Endothelial cell of umbilical vein (primary cell): ENCODE results near the gene HSPA9. TPM values are rescaled to one million over a fixed set of nuclear protein-coding genes. Genes with fewer than 3 reads are reported as not detected.

Source experiments
- BruUV-seq: library from RNA; stranded (reverse); fragments of 400-500 nt; replicated peaks from 2 replicates; lab custom pipeline; 2021; lab: Mats Ljungman, UMichigan
- CTCF ChIA-PET: fragments of 300-600, 350-600 bp; sonication (Branson Sonifier 250); formaldehyde crosslinking; loops from one replicate; lab custom pipeline; 2021; ENCODE audit warnings: antibody characterized with exemption, inconsistent platforms; lab: Charles Lee
- POLR2A ChIA-PET: fragments of 300-600, 350-600 bp; sonication (Branson Sonifier 250); formaldehyde crosslinking; loops from one replicate; lab custom pipeline; 2021; ENCODE audit warnings: antibody characterized with exemption, inconsistent platforms; lab: Charles Lee
- DNase-seq: peaks from one replicate; pipeline ENCODE4 v3.0.0-alpha.2; 2011; ENCODE audit warnings: low read depth, low spot score
- FAIRE-seq: peaks from 2 replicates; lab custom pipeline; 2011; peaks lifted over from hg19 to GRCh38; lab: Jason Lieb, UNC
- H2AFZ ChIP-seq: 2 replicates; pipeline ENCODE4 v1.6.0; 2012; ENCODE audit warnings: low read depth, low read length, control low read depth, inconsistent platforms
- H3K27ac ChIP-seq: 2 replicates; pipeline ENCODE4 v1.5.1; 2011; ENCODE audit warnings: low read depth, mild to moderate bottlenecking, control low read depth, low read length, moderate library complexity; ENCODE audit not compliant: insufficient read depth
- H3K27me3 ChIP-seq, 2 experiments: 2 replicates each; pipeline versions ENCODE4 v1.6.0 to v1.6.1; 2011; ENCODE audit warnings: low read length in 2 of 2, mixed read lengths in 1 of 2; ENCODE audit not compliant: control insufficient read depth in 2 of 2, insufficient read depth in 2 of 2
- H3K36me3 ChIP-seq, 2 experiments: 2 replicates in 1 of 2; 3 replicates in 1 of 2; pipeline ENCODE4 v1.5.1; 2011; ENCODE audit warnings: low read length in 2 of 2, mild to moderate bottlenecking in 1 of 2, moderate library complexity in 1 of 2; ENCODE audit not compliant: control insufficient read depth in 2 of 2, insufficient read depth in 2 of 2; ENCODE audit errors: extremely low read depth in 1 of 2
- H3K4me1 ChIP-seq: 3 replicates; pipeline ENCODE4 v1.5.1; 2011; ENCODE audit warnings: mild to moderate bottlenecking, low read length; ENCODE audit not compliant: control insufficient read depth, insufficient read depth; ENCODE audit errors: extremely low read depth
- H3K4me2 ChIP-seq: 2 replicates; pipeline ENCODE4 v1.6.1; 2011; ENCODE audit warnings: low read length, control low read depth, mixed read lengths; ENCODE audit not compliant: insufficient read depth
- H3K4me3 ChIP-seq, 3 experiments: fragments of 200-600 bp in 1 of 3; sonication (generic), shearing (Covaris generic) in 1 of 3; replicated peaks in 1 of 3; 2 replicates each; pipeline ENCODE4 v1.5.1; 2011 to 2016; ENCODE audit warnings: control low read depth in 3 of 3, low read length in 3 of 3, mild to moderate bottlenecking in 2 of 3, inconsistent platforms in 1 of 3, low read depth in 1 of 3, moderate library complexity in 1 of 3; ENCODE audit not compliant: insufficient read depth in 1 of 3
- H3K79me2 ChIP-seq: 2 replicates; pipeline ENCODE4 v1.6.0; 2012; ENCODE audit warnings: low read length, inconsistent platforms; ENCODE audit not compliant: control insufficient read depth, insufficient read depth
- H3K9ac ChIP-seq: replicated peaks from 2 replicates; pipeline ENCODE3; 2011; ENCODE audit warnings: low read length, control low read depth; ENCODE audit not compliant: insufficient read depth; ENCODE audit errors: extremely low read depth
- H3K9me1 ChIP-seq: replicated peaks from 3 replicates; pipeline ENCODE4 v1.6.0; 2011; ENCODE audit warnings: mild to moderate bottlenecking, low read length; ENCODE audit not compliant: control insufficient read depth, insufficient read depth; ENCODE audit errors: extremely low read depth
- H3K9me3 ChIP-seq: replicated peaks from 2 replicates; pipeline ENCODE4 v1.5.1; 2012; ENCODE audit warnings: low read length, inconsistent platforms; ENCODE audit not compliant: control insufficient read depth, insufficient read depth
- H4K20me1 ChIP-seq: replicated peaks from 2 replicates; pipeline ENCODE3; 2011; ENCODE audit warnings: mild to moderate bottlenecking, low read length; ENCODE audit not compliant: control insufficient read depth, insufficient read depth; ENCODE audit errors: extremely low read depth
- EZH2 ChIP-seq: IDR thresholded peaks from 2 replicates; pipeline ENCODE4 v1.6.1; 2012; ENCODE audit warnings: borderline replicate concordance, low read depth, mild to moderate bottlenecking, moderate library complexity, low read length, inconsistent platforms; ENCODE audit not compliant: severe bottlenecking
- FOS ChIP-seq: IDR thresholded peaks from 2 replicates; pipeline ENCODE4 v1.6.1; 2011; ENCODE audit warnings: mild to moderate bottlenecking, low read length, moderate library complexity, borderline replicate concordance; ENCODE audit not compliant: insufficient read depth
- GATA2 ChIP-seq: IDR thresholded peaks from 2 replicates; pipeline ENCODE4 v1.7.0; 2011; ENCODE audit warnings: low read depth, mild to moderate bottlenecking, moderate library complexity, mixed read lengths, low read length; ENCODE audit not compliant: insufficient read length, insufficient read depth
- JUN ChIP-seq: IDR thresholded peaks from 2 replicates; pipeline ENCODE4 v1.6.1; 2011; ENCODE audit warnings: borderline replicate concordance, low read depth; ENCODE audit not compliant: insufficient read length, insufficient read depth
- MAX ChIP-seq: IDR thresholded peaks from 2 replicates; pipeline ENCODE4 v1.6.1; 2011; ENCODE audit not compliant: insufficient read depth, insufficient read length
- MYC ChIP-seq: IDR thresholded peaks from one replicate; pipeline ENCODE4 v1.6.1; 2011; ENCODE audit warnings: mild to moderate bottlenecking, low read depth, low read length
- POLR2AphosphoS5 ChIP-seq: IDR thresholded peaks from 2 replicates; pipeline ENCODE4 v1.6.1; 2012; ENCODE audit warnings: low read depth, mild to moderate bottlenecking, control low read depth, low read length, moderate library complexity; ENCODE audit not compliant: insufficient read depth
- dilution Hi-C: fragments of 300-500 bp; cut with MboI; formaldehyde crosslinking; loops from one replicate; pipeline ENCODE4 v1.15.0; 2019; ENCODE audit warnings: low sequenced_read_pairs; ENCODE audit not compliant: extremely low pct_ligation_motif_present
- intact Hi-C: fragments of 100-400 bp; cut with micrococcal nuclease; formaldehyde crosslinking; loops from one replicate; pipeline ENCODE4 v1.10.0; 2022
- polyA plus RNA-seq, 4 experiments: library from polyadenylated mRNA; depleted of rRNA in 3 of 4; stranded (reverse) in 3 of 4; unstranded in 1 of 4; fragments of >200 nt; gene quantifications; 2 replicates each; pipeline versions ENCODE4 v1.2.1 to v1.2.3, GENCODE V29; 2011 to 2012; ENCODE audit warnings: missing spikeins in 1 of 4
- total RNA-seq: library from RNA; stranded (reverse); gene quantifications from 2 replicates; pipeline ENCODE4 v1.2.3, GENCODE V29; 2021

HSPA9 gene
- total and polyA plus RNA-seq, 2 donors (not counting 3 experiments of a cell fraction or from before 2014, with no cell fraction given) = 99.6 to 192 TPM

DNA sequence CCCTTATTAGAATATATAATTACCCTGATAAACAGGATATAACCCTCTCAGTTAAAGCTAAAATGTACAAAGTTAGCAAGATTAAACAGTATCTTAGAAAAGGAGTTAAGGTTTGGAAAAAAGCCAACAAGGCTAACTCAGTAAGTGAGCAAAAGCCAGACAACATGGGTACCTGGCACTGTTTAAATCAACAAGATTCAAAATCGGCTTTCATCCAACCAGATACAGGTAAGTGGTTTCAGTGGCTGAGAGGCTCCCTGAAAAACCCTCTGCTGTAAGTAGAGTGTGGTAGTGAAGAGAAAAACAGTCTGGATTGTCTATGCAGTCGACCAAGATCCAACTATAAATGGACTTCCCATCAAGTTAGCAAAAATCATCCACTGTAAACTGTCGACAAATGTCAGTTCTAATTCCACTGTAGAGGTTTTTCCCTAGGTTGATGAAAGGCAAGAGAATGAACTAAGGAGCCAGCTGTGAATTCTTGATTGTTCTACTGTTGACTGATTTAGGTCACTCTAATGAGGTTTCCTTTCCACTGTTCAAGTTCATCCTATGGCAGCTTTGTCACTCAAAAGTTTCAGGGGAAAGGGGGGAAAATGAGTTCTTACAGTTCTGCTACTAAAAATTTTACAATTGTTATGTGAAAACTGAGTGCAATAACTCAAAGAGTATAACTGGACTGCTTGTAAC, 59.5 kb downstream of the HSPA9 start:
- Histone ChIP-seq H3K9ac (no peak overlapping the region), H3K79me2 (peaks cover 36% of the 10 kb centered on the region), H3K4me1 (no peaks in the 10 kb centered on the region), H3K9me1 (no peaks in the 10 kb centered on the region), H3K27ac (no peak overlapping the region), H3K9me3 (no peaks in the 10 kb centered on the region), H3K4me3 (no peak overlapping the region), H2AFZ (no peak overlapping the region), H3K36me3 (peaks cover 10 to 29% of the 10 kb centered on the region in 2 experiments), H4K20me1 (peaks cover 3% of the 10 kb centered on the region), H3K27me3 (no peaks in the 10 kb centered on the region), H3K4me2 (no peak overlapping the region)
- TF ChIP-seq JUN (no peak), GATA2 (no peak), MYC (no peak), POLR2AphosphoS5 (no peak), EZH2 (no peak), MAX (no peak), FOS (no peak)
- FAIRE-seq (no peak), DNase-seq (no peak)
- intact Hi-C loops (no loop called here), dilution Hi-C loops (no loop called here)
- no TSS peak for BruUV-seq
- ChIA-PET CTCF (interaction anchor here (6.3 kb wide), 1 partner anchor 12 kb away, joined by 38 read pairs; no protein-coding TSS in a partner anchor), POLR2A (no interaction called here)
